GM13976 (cell line): ENCODE measurements around the gene NTMT1.

Source experiments
- DNase-seq: peaks from one replicate; pipeline ENCODE4 v3.0.0; 2012; ENCODE audit warnings: low spot score
- CTCF ChIP-seq: IDR thresholded peaks from 2 replicates; pipeline ENCODE4 v1.5.1; 2012; ENCODE audit warnings: borderline replicate concordance, mild to moderate bottlenecking; ENCODE audit not compliant: insufficient read depth; ENCODE audit errors: extremely low read depth, missing control alignments, control extremely low read depth
- in situ Hi-C: fragments of 300-500 bp; cut with MboI; formaldehyde crosslinking; loops from one replicate; pipeline ENCODE4 v1.12.0; 2022; ENCODE audit warnings: low sequenced_read_pairs, mixed read lengths, inconsistent platforms; ENCODE audit not compliant: unreplicated experiment

The NTMT1 gene

GRCh38 chr9:129583308-129584038 lies 42.5 kb upstream of the NTMT1 start:
- in situ Hi-C loops: no loop called here
- DNase-seq: no peak
- TF ChIP-seq CTCF: no peak

- no peak for TF ChIP-seq CTCF
- in situ Hi-C loops: no loop called here
- peak; percentile 80 for DNase-seq
These were observed 41.8 kb upstream of the NTMT1 start for GRCh38 chr9:129584136-129584535.

GRCh38 chr9:129585352-129585751 lies 40.6 kb upstream of the NTMT1 start:
- no peak for DNase-seq
- in situ Hi-C loops: no loop called here
- TF ChIP-seq CTCF: no peak

GRCh38 chr9:129586245-129586644 lies 39.7 kb upstream of the NTMT1 start:
- no peak for TF ChIP-seq CTCF
- no peak for DNase-seq
- in situ Hi-C loops: no loop called here

GRCh38 chr9:129586685-129587084 lies 39.3 kb upstream of the NTMT1 start:
- in situ Hi-C loops: no loop called here
- TF ChIP-seq CTCF: no peak
- DNase-seq: no peak

- no peak for DNase-seq
- in situ Hi-C loops: no loop called here
- TF ChIP-seq CTCF: no peak
These were observed 38.3 kb upstream of the NTMT1 start for GRCh38 chr9:129587487-129588262.
